CD14-positive monocyte (primary cell): Measurements from ENCODE around the gene MMP15. TPM values are rescaled to one million over a fixed set of nuclear protein-coding genes. Genes with fewer than 3 reads are reported as not detected.

Experiments
- DNase-seq, 3 donors: peaks; one replicate each; pipeline ENCODE4 v3.0.0-alpha.2; 2011 to 2022
- H2AFZ ChIP-seq: 2 replicates; pipeline ENCODE4 v1.6.0; 2012; ENCODE audit warnings: mild to moderate bottlenecking, low read depth, low read length, inconsistent platforms; ENCODE audit not compliant: insufficient read depth, poor library complexity, severe bottlenecking
- H3K27ac ChIP-seq, 2 donors: 1 replicate in 1 of 2; 2 replicates in 1 of 2; pipeline ENCODE4 v1.5.1; 2012 to 2013; ENCODE audit warnings: low read length in 2 of 2, control low read depth in 1 of 2, inconsistent platforms in 1 of 2, low read depth in 1 of 2, mild to moderate bottlenecking in 1 of 2
- H3K27me3 ChIP-seq, 2 donors: one replicate each; pipeline versions ENCODE4 v1.6.0 to v1.6.1; 2011 to 2013; ENCODE audit warnings: low read length in 2 of 2; ENCODE audit not compliant: control insufficient read depth in 2 of 2, insufficient read depth in 2 of 2
- H3K36me3 ChIP-seq, 2 donors: replicated peaks in 1 of 2; 1 replicate in 1 of 2; 2 replicates in 1 of 2; pipeline versions ENCODE4 v1.5.1 to v1.6.1; 2012 to 2013; ENCODE audit warnings: low read length in 2 of 2, control low read depth in 1 of 2, inconsistent platforms in 1 of 2, mild to moderate bottlenecking in 1 of 2; ENCODE audit not compliant: insufficient read depth in 2 of 2, control insufficient read depth in 1 of 2
- H3K4me1 ChIP-seq, 2 donors: 1 replicate in 1 of 2; 2 replicates in 1 of 2; pipeline versions ENCODE4 v1.5.1 to v1.6.1; 2012 to 2013; ENCODE audit warnings: low read length in 2 of 2, control low read depth in 1 of 2, inconsistent platforms in 1 of 2, mild to moderate bottlenecking in 1 of 2, moderate library complexity in 1 of 2; ENCODE audit not compliant: insufficient read depth in 2 of 2, control insufficient read depth in 1 of 2
- H3K4me2 ChIP-seq: replicated peaks from 2 replicates; pipeline ENCODE3; 2012; ENCODE audit warnings: low read length, moderate library complexity, mild to moderate bottlenecking; ENCODE audit not compliant: poor library complexity, severe bottlenecking; ENCODE audit errors: extremely low read depth
- H3K4me3 ChIP-seq, 3 experiments: fragments of 200-600 bp in 1 of 3; sonication (generic) in 1 of 3; replicated peaks in 1 of 3; 1 replicate in 2 of 3; 2 replicates in 1 of 3; pipeline ENCODE4 v1.5.1; 2011 to 2013; ENCODE audit warnings: low read length in 3 of 3, mild to moderate bottlenecking in 3 of 3, control low read depth in 2 of 3, low read depth in 2 of 3, inconsistent platforms in 1 of 3, moderate library complexity in 1 of 3
- H3K79me2 ChIP-seq: 2 replicates; pipeline ENCODE4 v1.6.0; 2012; ENCODE audit warnings: mild to moderate bottlenecking, control low read depth, inconsistent platforms, low read length, moderate library complexity; ENCODE audit not compliant: insufficient read depth
- H3K9ac ChIP-seq: 2 replicates; pipeline ENCODE4 v1.6.0; 2017; ENCODE audit warnings: low read length, mild to moderate bottlenecking; ENCODE audit not compliant: insufficient read depth, poor library complexity, severe bottlenecking
- H3K9me3 ChIP-seq, 2 donors: replicated peaks in 1 of 2; 1 replicate in 1 of 2; 2 replicates in 1 of 2; pipeline versions ENCODE4 v1.5.1 to v1.6.1; 2012 to 2013; ENCODE audit warnings: low read length in 2 of 2, control low read depth in 1 of 2; ENCODE audit not compliant: control insufficient read depth in 1 of 2, insufficient read depth in 1 of 2
- H4K20me1 ChIP-seq: 2 replicates; pipeline ENCODE4 v1.6.0; 2012; ENCODE audit warnings: mild to moderate bottlenecking, low read length, control low read depth, moderate library complexity; ENCODE audit not compliant: insufficient read depth
- H3K27ac Mint-ChIP-seq, 7 donors: one replicate each; pipeline ENCODE4 v1.8.0; 2020; ENCODE audit warnings: mild to moderate bottlenecking in 7 of 7, mixed read lengths in 7 of 7, moderate library complexity in 6 of 7, inconsistent platforms in 2 of 7
- H3K27me3 Mint-ChIP-seq, 3 donors: one replicate each; pipeline ENCODE4 v1.8.0; 2021 to 2022; ENCODE audit warnings: low read depth in 3 of 3, mild to moderate bottlenecking in 3 of 3, mixed read lengths in 3 of 3, moderate library complexity in 3 of 3, inconsistent platforms in 1 of 3
- H3K36me3 Mint-ChIP-seq, 2 donors: one replicate each; pipeline ENCODE4 v1.8.0; 2020; ENCODE audit warnings: mixed read lengths in 2 of 2, inconsistent platforms in 1 of 2, mild to moderate bottlenecking in 1 of 2
- H3K4me1 Mint-ChIP-seq: one replicate; pipeline ENCODE4 v1.8.0; 2020; ENCODE audit warnings: mild to moderate bottlenecking, mixed read lengths
- H3K4me3 Mint-ChIP-seq, 2 donors: one replicate each; pipeline ENCODE4 v1.8.0; 2020; ENCODE audit warnings: mild to moderate bottlenecking in 2 of 2, mixed read lengths in 2 of 2, moderate library complexity in 1 of 2
- H3K9me3 Mint-ChIP-seq, 7 donors: one replicate each; pipeline ENCODE4 v1.8.0; 2020 to 2022; ENCODE audit warnings: mixed read lengths in 7 of 7, mild to moderate bottlenecking in 6 of 7, moderate library complexity in 6 of 7, inconsistent platforms in 2 of 7
- CTCF ChIP-seq: fragments of 200-600 bp; IDR thresholded peaks from one replicate; pipeline ENCODE4 v1.8.0; 2022; ENCODE audit warnings: antibody characterized with exemption, mild to moderate bottlenecking
- WGBS: methylation state at CpG from one replicate; pipeline ENCODE4 v1.1.5; 2013; ENCODE audit warnings: missing lambda C conversion rate; ENCODE audit not compliant: insufficient coverage; 5-methylcytosine and 5-hydroxymethylcytosine counted together
- intact Hi-C, 2 donors: fragments of 100-400 bp; cut with micrococcal nuclease; formaldehyde crosslinking; loops; one replicate each; pipeline versions ENCODE4 v1.15.0 to v1.15.1; 2023
- polyA plus RNA-seq, 3 donors: library from polyadenylated mRNA; depleted of rRNA in 1 of 3; unstranded in 2 of 3; stranded (reverse) in 1 of 3; fragments of 300-500 nt in 2 of 3; fragments of >200 nt in 1 of 3; fragmentation: Illumina TruSeq in 2 of 3; gene quantifications; 1 replicate in 2 of 3; 2 replicates in 1 of 3; pipeline ENCODE4 v1.2.3, GENCODE V29; 2012 to 2021

Gene MMP15
- polyA plus RNA-seq, 3 donors: not detected

GRCh38 chr16:58043571-58044155 is 18.1 kb downstream of the MMP15 start:
- H3K9me3 ChIP-seq: no peaks in the 10 kb centered on the region
- H3K27ac ChIP-seq: no peak overlapping the region
- no peak overlapping the region for H3K4me3 ChIP-seq
- Mint-ChIP-seq H3K9me3 (no peaks in the 10 kb centered on the region), H3K4me1 (no peaks in the 10 kb centered on the region), H3K4me3 (no peak overlapping the region), H3K27ac (no peak overlapping the region), H3K27me3 (peaks cover 0 to 2% (median 0%) of the 10 kb centered on the region in 3 donors), H3K36me3 (no peaks in the 10 kb centered on the region)
- no peak overlapping the region for H3K9ac ChIP-seq
- no peak overlapping the region for H2AFZ ChIP-seq
- H3K27me3 ChIP-seq: no peaks in the 10 kb centered on the region
- no peak overlapping the region for H3K4me2 ChIP-seq
- no peaks in the 10 kb centered on the region for H4K20me1 ChIP-seq
- no peaks in the 10 kb centered on the region for H3K4me1 ChIP-seq
- no peak for DNase-seq
- 100% methylated on average over 2 of the region's 7 CpGs for WGBS
- H3K79me2 ChIP-seq: no peaks in the 10 kb centered on the region
- no peaks in the 10 kb centered on the region for H3K36me3 ChIP-seq
- no peak for TF ChIP-seq CTCF
- intact Hi-C loops: no loop called here

DNA sequence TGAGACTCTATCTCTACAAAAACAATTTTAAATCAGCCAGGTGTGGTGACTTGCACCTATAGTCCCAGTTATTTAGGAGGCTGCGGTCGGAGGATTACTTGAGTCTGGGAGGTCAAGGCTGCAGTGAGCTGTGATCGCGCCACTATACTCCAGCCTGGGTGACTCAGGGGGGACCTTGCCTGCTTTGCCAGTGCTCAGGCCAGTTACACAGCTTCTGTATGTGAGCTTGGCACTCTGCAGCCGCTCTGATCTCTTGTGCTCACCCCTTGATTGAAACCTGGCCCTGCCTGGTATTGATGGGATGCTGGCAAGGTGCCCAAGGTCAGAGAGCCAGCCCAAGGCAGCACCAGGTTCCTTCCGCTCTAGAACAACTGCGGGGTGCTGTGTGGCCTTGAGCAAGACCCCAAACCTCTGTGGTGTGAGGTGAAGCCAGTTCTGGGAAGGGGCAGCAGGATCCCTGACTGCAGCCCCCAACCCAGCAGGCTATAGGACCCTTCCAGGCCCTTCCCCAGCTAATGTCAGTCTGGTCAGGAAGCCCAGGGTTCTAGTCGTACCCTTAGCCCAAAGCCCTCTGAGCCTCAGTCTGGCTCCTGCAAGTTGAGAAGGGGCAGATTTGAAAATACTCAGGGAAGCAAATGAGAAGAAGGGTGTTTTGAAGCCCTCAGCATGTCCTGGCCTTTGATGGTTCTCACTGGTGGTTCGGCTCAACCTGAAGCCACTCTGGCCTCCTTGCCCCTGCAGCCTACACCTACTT is 18.9 kb downstream of the MMP15 start:
- no peak overlapping the region for H3K4me3 Mint-ChIP-seq
- intact Hi-C loops: no loop called here
- peaks cover 0 to 2% (median 2%) of the 10 kb centered on the region in 3 donors for H3K27me3 Mint-ChIP-seq
- H3K36me3 Mint-ChIP-seq: no peaks in the 10 kb centered on the region
- Histone ChIP-seq H3K4me2 (no peak overlapping the region), H3K4me1 (no peaks in the 10 kb centered on the region), H3K79me2 (no peaks in the 10 kb centered on the region), H3K9me3 (no peaks in the 10 kb centered on the region), H3K9ac (no peak overlapping the region), H4K20me1 (no peaks in the 10 kb centered on the region), H3K36me3 (no peaks in the 10 kb centered on the region), H3K27me3 (no peaks in the 10 kb centered on the region), H2AFZ (no peak overlapping the region), H3K27ac (no peak overlapping the region), H3K4me3 (no peak overlapping the region)
- no peak overlapping the region for H3K27ac Mint-ChIP-seq
- TF ChIP-seq CTCF: no peak
- H3K9me3 Mint-ChIP-seq: no peaks in the 10 kb centered on the region
- 99% methylated on average over 7 of the region's 9 CpGs for WGBS
- H3K4me1 Mint-ChIP-seq: no peaks in the 10 kb centered on the region
- DNase-seq: no peak
